K562 (cell line): Measurements from ENCODE around the gene ABHD13. TPM values are rescaled to one million over a fixed set of nuclear protein-coding genes. Genes with fewer than 3 reads are reported as not detected.

ENCODE experiments used
- ATAC-seq: fragments of 200-7000 bp; cut with Tn5 transposase; 3 replicates; pipeline ENCODE4 v1.9.1; 2020; ENCODE audit warnings: moderate library complexity
- BruUV-seq: library from RNA; stranded (reverse); fragments of 400-500 nt; replicated peaks from 2 replicates; lab custom pipeline; 2021; lab: Mats Ljungman, UMichigan
- CTCF ChIA-PET: fragments of 300-600 bp; formaldehyde crosslinking; extraction: SDS; loops from one replicate; lab custom pipeline; 2021; ENCODE audit warnings: low intra/inter-chr PET ratio; lab: Yijun Ruan, JAX
- POLR2A ChIA-PET: fragments of 300-600, 350-650 bp; sonication (Branson Sonifier 250); formaldehyde crosslinking; extraction: SDS; loops from one replicate; lab custom pipeline; 2021; ENCODE audit warnings: antibody characterized with exemption, inconsistent platforms; lab: Yijun Ruan, JAX
- DNase-seq, 4 experiments: peaks; one replicate each; pipeline versions ENCODE4 v3.0.0 to v3.0.0-alpha.2; 2011 to 2018; ENCODE audit warnings: low spot score in 3 of 4, mixed read lengths in 3 of 4; ENCODE audit errors: extremely low read depth in 1 of 4
- FAIRE-seq: peaks from 2 replicates; lab custom pipeline; 2011; peaks lifted over from hg19 to GRCh38; lab: Jason Lieb, UNC
- H2AFZ ChIP-seq: 2 replicates; pipeline ENCODE4 v1.6.0; 2011; ENCODE audit warnings: low read depth, low read length, control low read depth, inconsistent platforms
- H3K27ac ChIP-seq: fragments of 200-600 bp; 3 replicates; pipeline ENCODE4 v1.8.0; 2011; ENCODE audit warnings: low read depth, mild to moderate bottlenecking, control low read depth, inconsistent platforms, low read length, moderate library complexity, mixed read lengths; ENCODE audit errors: extremely low read depth
- H3K27me3 ChIP-seq, 2 experiments: fragments of 300-600 bp in 1 of 2; 2 replicates in 1 of 2; 3 replicates in 1 of 2; pipeline versions ENCODE4 v1.6.0 to v1.8.0; 2011; ENCODE audit warnings: inconsistent platforms in 2 of 2, low read length in 2 of 2, mild to moderate bottlenecking in 1 of 2, mixed read lengths in 1 of 2, moderate library complexity in 1 of 2; ENCODE audit not compliant: control insufficient read depth in 2 of 2, insufficient read depth in 2 of 2
- H3K36me3 ChIP-seq: fragments of 300-600 bp; 3 replicates; pipeline ENCODE4 v1.8.0; 2011; ENCODE audit warnings: mild to moderate bottlenecking, low read length, inconsistent platforms; ENCODE audit not compliant: control insufficient read depth, insufficient read depth
- H3K4me1 ChIP-seq, 2 experiments: fragments of 200-600 bp in 1 of 2; replicated peaks in 1 of 2; 2 replicates in 1 of 2; 3 replicates in 1 of 2; pipeline versions ENCODE4 v1.5.1 to v1.8.0; 2011; ENCODE audit warnings: inconsistent platforms in 2 of 2, low read length in 2 of 2, mild to moderate bottlenecking in 1 of 2, mixed read lengths in 1 of 2, moderate library complexity in 1 of 2; ENCODE audit not compliant: control insufficient read depth in 2 of 2, insufficient read depth in 2 of 2
- H3K4me2 ChIP-seq: 2 replicates; pipeline ENCODE4 v1.6.1; 2011; ENCODE audit warnings: low read length, control low read depth, inconsistent platforms, mixed read lengths; ENCODE audit not compliant: insufficient read depth
- H3K4me3 ChIP-seq: fragments of 200-600 bp; sonication (generic), shearing (Covaris generic); 2 replicates; pipeline ENCODE4 v1.5.1; 2016; ENCODE audit warnings: control low read depth, inconsistent platforms
- H3K79me2 ChIP-seq: fragments of 200-600 bp; 3 replicates; pipeline ENCODE4 v1.8.0; 2011; ENCODE audit warnings: low read length, inconsistent platforms; ENCODE audit not compliant: control insufficient read depth, insufficient read depth
- H3K9ac ChIP-seq, 2 experiments: 2 replicates each; pipeline versions ENCODE4 v1.6.0 to v1.6.1; 2011; ENCODE audit warnings: low read depth in 2 of 2, low read length in 2 of 2, control low read depth in 1 of 2, inconsistent platforms in 1 of 2, mild to moderate bottlenecking in 1 of 2, mixed read lengths in 1 of 2; ENCODE audit not compliant: insufficient read depth in 1 of 2
- H3K9me1 ChIP-seq: one replicate; pipeline ENCODE4 v1.6.0; 2011; ENCODE audit warnings: inconsistent platforms, mild to moderate bottlenecking, low read length, moderate library complexity; ENCODE audit not compliant: control insufficient read depth, insufficient read depth
- H3K9me3 ChIP-seq: replicated peaks from 2 replicates; pipeline ENCODE4 v1.5.1; 2011; ENCODE audit warnings: low read depth, low read length, inconsistent platforms; ENCODE audit not compliant: control insufficient read depth, insufficient read depth
- H4K20me1 ChIP-seq: replicated peaks from 2 replicates; pipeline ENCODE4 v1.6.1; 2011; ENCODE audit warnings: low read length, inconsistent platforms, mixed read lengths; ENCODE audit not compliant: control insufficient read depth, insufficient read depth
- DACH1 ChIP-seq: fragments of 450-650 bp; IDR thresholded peaks from 2 replicates; pipeline ENCODE4 v1.6.1; 2018; ENCODE audit not compliant: partially characterized antibody
- DDX20 ChIP-seq: fragments of 450-650 bp; IDR thresholded peaks from 2 replicates; pipeline ENCODE4 v1.6.1; 2016; ENCODE audit warnings: missing genetic modification characterization, low read depth, mild to moderate bottlenecking, missing compliant biosample characterization, moderate library complexity
- MEF2A ChIP-seq: IDR thresholded peaks from 2 replicates; pipeline ENCODE4 v1.6.1; 2011; ENCODE audit warnings: low read depth, mild to moderate bottlenecking, low read length, moderate library complexity; ENCODE audit not compliant: control insufficient read depth
- PTBP1 ChIP-seq: fragments of 200-400 bp; formaldehyde crosslinking; IDR thresholded peaks from 2 replicates; pipeline ENCODE4 v1.6.1; 2017; ENCODE audit warnings: low read depth, low read length
- ZFX ChIP-seq: sonication (generic); formaldehyde crosslinking; IDR thresholded peaks from 2 replicates; pipeline ENCODE4 v1.8.0; 2022; ENCODE audit warnings: mild to moderate bottlenecking, missing genetic modification reagents, moderate library complexity
- ZNF274 ChIP-seq: IDR thresholded peaks from 2 replicates; pipeline ENCODE4 v1.6.1; 2011; ENCODE audit warnings: low read depth, mild to moderate bottlenecking, low read length, moderate library complexity, borderline replicate concordance
- WGBS: fragments of 100-300 bp; shearing (Covaris generic); methylation state at CpG from one replicate; pipeline ENCODE4 v1.1.6; 2016; ENCODE audit warnings: low coverage, mixed read lengths; ENCODE audit not compliant: insufficient coverage; ENCODE audit errors: missing lambda C conversion rate; 5-methylcytosine and 5-hydroxymethylcytosine counted together
- in situ Hi-C: fragments of 300-500 bp; cut with MboI; formaldehyde crosslinking; loops from 4 replicates; pipeline ENCODE4 v1.15.0; 2018; ENCODE audit warnings: inconsistent platforms, mixed read lengths
- intact Hi-C: fragments of 100-400 bp; cut with micrococcal nuclease; formaldehyde crosslinking; loops from 2 replicates; pipeline ENCODE4 v1.14.2; 2022
- polyA plus RNA-seq, 8 experiments: library from polyadenylated mRNA; depleted of rRNA in 4 of 8; stranded (reverse) in 5 of 8; unstranded in 3 of 8; fragments of >200 nt; fragmentation: Nextera tagmentation in 2 of 8; fragmentation: Illumina TruSeq in 1 of 8; extraction: Ambion mirVana in 2 of 8; extraction: Trizol in 1 of 8; gene quantifications; 2 replicates each; pipeline versions ENCODE4 v1.2.1 to v1.2.3, GENCODE V29; 2011 to 2014; ENCODE audit warnings: inconsistent platforms in 1 of 8, missing spikeins in 1 of 8
- total RNA-seq, 7 experiments: library from RNA; depleted of rRNA in 6 of 7; stranded (reverse); fragments of >200 nt in 6 of 7; fragmentation: Illumina TruSeq in 2 of 7; extraction: Trizol in 2 of 7; gene quantifications; 2 replicates each; pipeline versions ENCODE4 v1.2.1 to v1.2.3, GENCODE V29; 2011 to 2021; ENCODE audit warnings: low replicate concordance in 1 of 7
- TF ChIP-seq, protein P1 (sequence below): fragments of 250-450 bp; sonication (Bioruptor Pico); IDR thresholded peaks from 2 replicates; pipeline ENCODE4 v1.4.0; 2020; ENCODE audit warnings: mild to moderate bottlenecking, moderate library complexity
- TF ChIP-seq, protein P2 (sequence below): fragments of 450-650 bp; conservative IDR thresholded peaks from 2 replicates; pipeline ENCODE4 v1.6.1; 2016; ENCODE audit warnings: missing genetic modification characterization, low read depth, mild to moderate bottlenecking, missing compliant biosample characterization, moderate library complexity

The ABHD13 gene
- total and polyA plus RNA-seq, 9 of the 15 experiments (the other 6 are each of a cell fraction or from before 2014, with no cell fraction given) = 1.7 to 7.0 (median 4.1) TPM

DNA sequence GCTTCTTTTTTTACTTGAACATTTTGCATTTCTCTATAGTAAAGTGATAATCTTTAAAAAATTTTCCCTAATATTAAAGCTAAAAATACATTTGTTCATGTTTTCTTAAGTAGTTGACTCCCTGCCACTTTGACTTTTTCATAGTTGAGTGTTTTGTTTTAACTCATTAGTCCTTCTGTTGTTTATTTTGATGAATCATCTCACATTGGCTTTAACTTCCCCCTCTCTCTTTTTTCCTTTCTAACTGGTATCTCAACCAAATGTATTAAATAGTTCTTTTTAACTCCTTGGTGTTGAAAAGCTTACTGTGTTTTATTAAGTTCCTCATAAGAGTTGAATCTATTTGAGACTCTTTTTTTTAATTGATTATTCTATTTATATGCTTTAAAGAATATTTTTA lies 54.1 kb downstream of the ABHD13 start (continued):
- no peak for TF ChIP-seq DACH1
- TF ChIP-seq DDX20 (tag) = no peak

DNA sequence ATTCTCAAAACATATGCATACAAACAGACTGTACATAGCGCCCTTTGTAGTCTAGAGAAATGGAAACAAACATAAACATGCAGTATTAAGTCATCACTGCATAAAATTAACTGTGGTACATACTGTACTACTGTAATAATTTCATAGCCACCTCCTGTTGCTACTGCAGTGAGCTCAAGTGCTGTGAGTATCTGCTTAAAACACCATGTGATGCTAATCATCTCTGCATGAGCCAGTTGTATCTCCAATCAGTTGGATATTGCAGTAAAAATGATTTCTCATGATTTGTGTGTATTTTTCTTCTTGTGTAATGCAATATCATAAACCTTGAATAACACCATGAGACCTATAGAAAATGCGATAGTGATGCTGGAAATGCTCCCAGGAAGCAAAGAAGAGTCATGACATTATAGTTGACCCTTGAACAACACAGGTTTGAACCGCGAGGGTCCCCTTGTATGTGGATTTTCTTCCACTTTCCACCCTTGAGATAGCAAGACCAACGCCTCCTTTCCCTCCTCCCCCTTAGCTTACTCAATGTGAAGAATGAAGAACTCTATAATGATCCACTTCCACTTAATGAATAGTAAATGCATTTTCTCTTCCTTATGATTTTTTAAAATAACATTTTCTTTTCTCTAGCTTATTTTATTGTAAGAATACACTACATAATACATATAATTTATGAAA lies 55.4 kb downstream of the ABHD13 start:
- Histone ChIP-seq H3K36me3 (no peaks in the 10 kb centered on the region), H3K9me1 (no peaks in the 10 kb centered on the region), H3K4me2 (no peak overlapping the region), H3K79me2 (no peaks in the 10 kb centered on the region), H2AFZ (no peak overlapping the region), H3K27me3 (no peaks in the 10 kb centered on the region), H4K20me1 (no peaks in the 10 kb centered on the region), H3K4me3 (no peak overlapping the region), H3K9me3 (no peaks in the 10 kb centered on the region), H3K27ac (no peak overlapping the region), H3K4me1 (peaks cover 2 to 7% of the 10 kb centered on the region in 2 experiments; a peak in 4 of 5 replicates), H3K9ac (no peak overlapping the region)
- POLR2A ChIA-PET = no interaction called here
- DNase-seq = no peak
- no TSS peak for BruUV-seq
- intact Hi-C loops = no loop called here
- CTCF ChIA-PET = no interaction called here
- FAIRE-seq = no peak
- in situ Hi-C loops = no loop called here
- WGBS = 23% methylated on average over 4 of the region's 5 CpGs
- TF ChIP-seq, protein P1, sequence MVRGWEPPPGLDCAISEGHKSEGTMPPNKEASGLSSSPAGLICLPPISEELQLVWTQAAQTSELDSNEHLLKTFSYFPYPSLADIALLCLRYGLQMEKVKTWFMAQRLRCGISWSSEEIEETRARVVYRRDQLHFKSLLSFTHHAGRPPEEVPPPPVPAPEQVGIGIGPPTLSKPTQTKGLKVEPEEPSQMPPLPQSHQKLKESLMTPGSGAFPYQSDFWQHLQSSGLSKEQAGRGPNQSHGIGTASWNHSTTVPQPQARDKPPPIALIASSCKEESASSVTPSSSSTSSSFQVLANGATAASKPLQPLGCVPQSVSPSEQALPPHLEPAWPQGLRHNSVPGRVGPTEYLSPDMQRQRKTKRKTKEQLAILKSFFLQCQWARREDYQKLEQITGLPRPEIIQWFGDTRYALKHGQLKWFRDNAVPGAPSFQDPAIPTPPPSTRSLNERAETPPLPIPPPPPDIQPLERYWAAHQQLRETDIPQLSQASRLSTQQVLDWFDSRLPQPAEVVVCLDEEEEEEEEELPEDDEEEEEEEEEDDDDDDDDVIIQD (CRISPR knock-in tag) = no peak
- no peak for TF ChIP-seq ZNF274
- TF ChIP-seq MEF2A = no peak
- no peak for TF ChIP-seq ZFX (CRISPR knock-in tag)
- TF ChIP-seq PTBP1 = no peak
- TF ChIP-seq, protein P2, sequence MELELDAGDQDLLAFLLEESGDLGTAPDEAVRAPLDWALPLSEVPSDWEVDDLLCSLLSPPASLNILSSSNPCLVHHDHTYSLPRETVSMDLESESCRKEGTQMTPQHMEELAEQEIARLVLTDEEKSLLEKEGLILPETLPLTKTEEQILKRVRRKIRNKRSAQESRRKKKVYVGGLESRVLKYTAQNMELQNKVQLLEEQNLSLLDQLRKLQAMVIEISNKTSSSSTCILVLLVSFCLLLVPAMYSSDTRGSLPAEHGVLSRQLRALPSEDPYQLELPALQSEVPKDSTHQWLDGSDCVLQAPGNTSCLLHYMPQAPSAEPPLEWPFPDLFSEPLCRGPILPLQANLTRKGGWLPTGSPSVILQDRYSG = no peak
- no peak for ATAC-seq
